BLaER1 (cell line): ENCODE measurements around the gene SCMH1.

Experiments
- H3K27ac ChIP-seq: shearing (Covaris generic); formaldehyde crosslinking; 2 replicates; pipeline ENCODE4 v1.8.1; 2022
- H3K27me3 ChIP-seq: shearing (Covaris generic); formaldehyde crosslinking; 2 replicates; pipeline ENCODE4 v1.8.1; 2022
- H3K36me3 ChIP-seq: shearing (Covaris generic); formaldehyde crosslinking; 2 replicates; pipeline ENCODE4 v1.8.1; 2022
- H3K4me1 ChIP-seq: shearing (Covaris generic); formaldehyde crosslinking; 2 replicates; pipeline ENCODE4 v1.8.1; 2022
- H3K4me2 ChIP-seq: shearing (Covaris generic); formaldehyde crosslinking; 2 replicates; pipeline ENCODE4 v1.8.1; 2022
- H3K4me3 ChIP-seq: shearing (Covaris generic); formaldehyde crosslinking; 2 replicates; pipeline ENCODE4 v1.8.1; 2022
- H3K9ac ChIP-seq: shearing (Covaris generic); formaldehyde crosslinking; 2 replicates; pipeline ENCODE4 v1.8.1; 2022
- H3K9me3 ChIP-seq: shearing (Covaris generic); formaldehyde crosslinking; 2 replicates; pipeline ENCODE4 v1.8.1; 2022
- H4K20me1 ChIP-seq: shearing (Covaris generic); formaldehyde crosslinking; 2 replicates; pipeline ENCODE4 v1.8.1; 2022
- Cebpa-rat ChIP-seq: shearing (Covaris generic); IDR thresholded peaks from 2 replicates; pipeline ENCODE4 v1.8.1; 2022

The SCMH1 gene

DNA sequence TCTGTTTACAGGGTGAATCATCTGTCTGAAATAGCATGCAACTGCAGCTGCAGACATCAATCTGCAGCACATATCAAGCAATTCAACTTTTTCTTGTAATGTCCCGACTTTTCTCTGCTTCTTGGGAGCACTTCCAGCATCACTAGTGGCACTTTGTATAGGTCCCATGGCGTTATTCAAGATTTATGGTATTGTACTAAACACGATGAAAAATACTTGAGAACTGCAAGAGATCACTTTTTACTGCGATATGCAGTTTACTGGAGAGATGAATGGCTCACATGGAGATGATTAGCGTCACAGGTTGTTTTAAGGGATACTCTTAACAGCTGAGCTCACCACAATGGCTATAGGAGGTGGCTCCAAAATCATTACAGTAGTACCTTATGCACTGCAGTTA lies 7.2 kb upstream of the SCMH1 start:
- Histone ChIP-seq H3K27me3 (no peaks in the 10 kb centered on the region), H3K27ac (no peak overlapping the region), H3K9ac (no peak overlapping the region), H3K36me3 (no peaks in the 10 kb centered on the region), H3K9me3 (peaks cover 31% of the 10 kb centered on the region), H3K4me3 (no peak overlapping the region), H3K4me1 (peaks cover 38% of the 10 kb centered on the region), H4K20me1 (no peaks in the 10 kb centered on the region), H3K4me2 (peak overlapping the region; percentile 41; the same call in 1 of the 2 replicates)
- TF ChIP-seq Cebpa-rat: no peak

DNA sequence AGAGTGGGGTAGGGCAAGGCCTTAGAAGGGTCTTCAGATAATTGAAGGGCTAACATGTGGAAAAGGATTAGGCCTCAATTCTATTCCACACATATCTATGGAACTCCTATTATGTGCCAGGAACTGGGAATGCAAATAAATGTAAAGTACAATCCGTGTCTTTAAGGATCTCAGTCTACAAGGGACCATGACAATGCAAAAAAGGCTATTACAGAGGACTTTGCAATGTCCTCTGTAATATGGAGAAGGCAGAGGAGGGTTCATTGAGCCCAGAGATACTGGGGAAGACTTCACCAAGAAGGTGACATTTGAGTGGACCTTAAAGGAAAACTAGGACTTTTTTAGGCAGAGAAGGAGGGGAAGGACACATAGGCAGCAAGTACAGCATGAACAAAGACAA lies 4.5 kb upstream of the SCMH1 start:
- H3K4me1 ChIP-seq: peaks cover 58% of the 10 kb centered on the region
- H3K36me3 ChIP-seq: no peaks in the 10 kb centered on the region
- H3K4me2 ChIP-seq: peak overlapping the region; percentile 86
- no peaks in the 10 kb centered on the region for H4K20me1 ChIP-seq
- no peak overlapping the region for H3K27ac ChIP-seq
- H3K9me3 ChIP-seq: peaks cover 5% of the 10 kb centered on the region
- H3K27me3 ChIP-seq: no peaks in the 10 kb centered on the region
- no peak overlapping the region for H3K9ac ChIP-seq
- no peak for TF ChIP-seq Cebpa-rat
- H3K4me3 ChIP-seq: no peak overlapping the region

DNA sequence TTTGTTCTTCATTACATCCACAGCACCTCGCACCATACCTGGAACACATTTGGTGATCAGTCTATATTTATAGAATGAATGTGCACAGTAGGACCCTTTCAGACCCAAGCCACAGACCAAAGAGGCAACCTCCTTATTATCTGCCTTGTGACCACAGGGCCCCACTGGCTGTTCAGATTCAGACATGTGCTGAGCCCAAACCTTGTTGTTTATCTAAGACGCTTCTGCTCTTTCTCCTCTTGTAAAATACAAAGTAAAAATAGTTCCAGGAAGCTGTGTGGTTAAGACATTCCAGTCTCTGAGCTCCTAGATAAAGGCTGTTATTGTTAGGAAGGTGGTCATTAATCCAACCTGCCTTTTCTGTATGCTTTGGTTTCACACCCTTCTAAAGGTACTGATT lies 3.6 kb upstream of the SCMH1 start:
- Histone ChIP-seq H3K9ac (peak overlapping the region; percentile 47), H3K4me1 (peaks cover 58% of the 10 kb centered on the region), H3K9me3 (no peaks in the 10 kb centered on the region), H3K4me3 (peak overlapping the region; percentile 25; the same call in 1 of the 2 replicates), H3K4me2 (peak overlapping the region; percentile 86), H3K27ac (peak overlapping the region; percentile 55), H3K36me3 (no peaks in the 10 kb centered on the region), H4K20me1 (no peaks in the 10 kb centered on the region), H3K27me3 (no peaks in the 10 kb centered on the region)
- TF ChIP-seq Cebpa-rat: no peak

DNA sequence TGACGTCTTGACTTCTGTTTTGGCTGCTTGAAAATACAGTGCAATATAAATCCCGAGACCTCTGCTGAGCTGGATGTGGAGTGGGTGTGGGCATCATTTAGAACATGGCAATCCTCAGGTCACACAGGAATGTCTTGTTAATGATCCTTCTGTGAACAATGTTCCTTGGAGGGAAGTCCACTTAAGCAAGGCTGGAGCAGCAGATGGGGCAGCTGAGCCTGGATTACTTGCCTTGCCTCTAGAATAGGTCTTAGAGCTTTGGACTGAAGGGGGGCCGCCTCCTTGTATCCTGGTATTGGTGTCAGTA lies 926 bp upstream of the SCMH1 start:
- Histone ChIP-seq H3K4me2 (peak overlapping the region; percentile 86), H3K4me1 (peaks cover 72% of the 10 kb centered on the region), H3K4me3 (peak overlapping the region; percentile 87), H4K20me1 (peaks cover 22% of the 10 kb centered on the region), H3K27ac (peak overlapping the region; percentile 98), H3K36me3 (no peaks in the 10 kb centered on the region), H3K9me3 (no peaks in the 10 kb centered on the region), H3K9ac (peak overlapping the region; percentile 93), H3K27me3 (no peaks in the 10 kb centered on the region)
- no peak for TF ChIP-seq Cebpa-rat

DNA sequence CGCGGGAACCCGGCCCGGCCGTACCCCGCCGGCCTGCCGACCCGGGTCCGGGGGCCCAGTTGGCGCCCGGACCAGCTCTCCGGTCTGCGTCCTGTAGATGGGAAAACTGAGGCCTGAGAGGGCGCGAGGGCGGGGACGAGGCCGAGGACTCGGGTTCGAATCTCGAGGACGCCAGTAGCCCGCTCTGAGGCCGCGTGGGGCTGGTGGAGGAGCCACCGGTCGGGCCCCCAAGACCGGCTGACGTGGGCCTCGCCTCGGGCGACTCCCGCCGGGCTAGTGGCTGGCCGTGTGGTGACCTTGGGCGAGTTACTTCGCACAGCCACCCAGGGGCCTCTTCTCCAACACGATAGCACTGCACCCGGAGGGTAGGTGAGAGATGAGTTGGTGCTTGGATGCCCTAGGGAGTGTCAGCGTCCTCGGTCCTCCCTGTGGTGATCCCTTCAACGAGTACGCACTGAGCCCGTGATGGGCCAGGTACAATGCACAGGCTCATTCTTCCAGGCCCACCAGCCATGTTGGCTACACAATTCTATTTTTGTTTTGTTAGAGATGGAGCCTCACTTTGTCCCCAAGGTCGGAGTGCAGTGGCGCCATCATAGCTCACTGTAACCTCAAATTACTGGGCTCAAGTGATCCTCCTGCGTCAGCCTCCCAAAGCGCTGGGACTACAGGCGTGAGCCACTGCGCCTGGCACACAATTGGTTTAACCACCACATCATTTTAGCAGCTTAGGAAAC lies 404 bp upstream of the SCMH1 start:
- no peaks in the 10 kb centered on the region for H3K9me3 ChIP-seq
- no peak for TF ChIP-seq Cebpa-rat
- H3K27me3 ChIP-seq: no peaks in the 10 kb centered on the region
- peak overlapping the region; percentile 87 for H3K4me3 ChIP-seq
- H3K36me3 ChIP-seq: peaks cover 2% of the 10 kb centered on the region; the same call in 1 of the 2 replicates
- H3K4me1 ChIP-seq: peaks cover 77% of the 10 kb centered on the region
- peak overlapping the region; percentile 98 for H3K27ac ChIP-seq
- peak overlapping the region; percentile 93 for H3K9ac ChIP-seq
- peaks cover 27% of the 10 kb centered on the region for H4K20me1 ChIP-seq
- peak overlapping the region; percentile 86 for H3K4me2 ChIP-seq

DNA sequence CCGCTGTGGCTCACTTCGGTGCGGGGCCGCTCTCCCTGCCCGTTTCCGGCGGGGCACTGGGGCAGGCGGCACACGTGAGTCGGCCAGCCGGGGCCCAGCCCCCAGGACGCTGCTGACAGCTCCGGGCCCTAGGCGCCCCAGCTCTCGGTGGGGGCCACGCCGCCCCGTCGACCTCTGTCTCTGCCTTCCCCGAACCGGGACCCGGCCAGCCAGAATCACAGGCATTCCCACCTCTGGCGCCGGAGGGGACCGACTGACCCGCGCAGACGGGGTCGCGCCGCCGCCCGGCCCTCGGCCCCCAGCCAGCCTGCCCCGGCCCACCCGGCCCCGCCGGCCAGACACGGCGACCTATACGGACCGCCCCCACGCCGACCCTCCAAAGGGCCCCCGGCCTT lies 755 bp downstream of the SCMH1 start:
- Histone ChIP-seq H3K9me3 (no peaks in the 10 kb centered on the region), H3K4me1 (peaks cover 78% of the 10 kb centered on the region), H4K20me1 (peaks cover 39% of the 10 kb centered on the region), H3K9ac (peak overlapping the region; percentile 97), H3K4me2 (peak overlapping the region; percentile 80), H3K4me3 (peak overlapping the region; percentile 87), H3K27me3 (no peaks in the 10 kb centered on the region), H3K27ac (peak overlapping the region; percentile 98), H3K36me3 (peaks cover 10% of the 10 kb centered on the region)
- TF ChIP-seq Cebpa-rat: no peak

DNA sequence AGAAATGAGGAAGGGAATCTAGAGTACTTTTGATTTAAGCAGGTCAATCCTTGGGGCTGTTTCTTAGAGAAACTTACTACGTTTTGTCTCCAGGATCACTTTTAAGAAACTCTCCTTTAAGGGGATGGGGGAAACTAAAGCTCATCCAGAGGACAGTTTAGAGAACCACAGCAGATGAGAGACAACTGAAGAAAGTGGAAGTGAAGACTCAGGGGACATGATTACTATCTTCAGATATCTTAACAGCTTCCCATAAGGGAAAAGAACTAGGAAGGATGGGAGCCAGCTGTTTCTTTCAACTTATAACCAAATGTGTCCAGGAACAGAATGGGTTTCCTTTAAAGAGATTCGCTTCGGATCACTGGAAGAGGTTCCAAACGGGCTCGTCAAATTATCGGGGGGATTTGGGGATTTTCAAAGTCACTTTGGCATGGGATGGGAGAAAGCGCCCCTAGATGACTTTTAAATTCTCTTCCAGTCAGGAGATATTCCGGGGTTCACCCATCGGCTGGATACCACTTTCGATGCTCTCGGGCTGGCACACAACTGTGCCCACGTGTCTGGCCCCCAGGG lies 1.2 kb downstream of the SCMH1 start:
- Histone ChIP-seq H3K27ac (peak overlapping the region; percentile 98), H4K20me1 (peaks cover 44% of the 10 kb centered on the region), H3K36me3 (peaks cover 13% of the 10 kb centered on the region), H3K9ac (peak overlapping the region; percentile 97), H3K4me2 (peak overlapping the region; percentile 80), H3K4me1 (peaks cover 78% of the 10 kb centered on the region), H3K4me3 (peak overlapping the region; percentile 87), H3K27me3 (no peaks in the 10 kb centered on the region), H3K9me3 (no peaks in the 10 kb centered on the region)
- no peak for TF ChIP-seq Cebpa-rat

DNA sequence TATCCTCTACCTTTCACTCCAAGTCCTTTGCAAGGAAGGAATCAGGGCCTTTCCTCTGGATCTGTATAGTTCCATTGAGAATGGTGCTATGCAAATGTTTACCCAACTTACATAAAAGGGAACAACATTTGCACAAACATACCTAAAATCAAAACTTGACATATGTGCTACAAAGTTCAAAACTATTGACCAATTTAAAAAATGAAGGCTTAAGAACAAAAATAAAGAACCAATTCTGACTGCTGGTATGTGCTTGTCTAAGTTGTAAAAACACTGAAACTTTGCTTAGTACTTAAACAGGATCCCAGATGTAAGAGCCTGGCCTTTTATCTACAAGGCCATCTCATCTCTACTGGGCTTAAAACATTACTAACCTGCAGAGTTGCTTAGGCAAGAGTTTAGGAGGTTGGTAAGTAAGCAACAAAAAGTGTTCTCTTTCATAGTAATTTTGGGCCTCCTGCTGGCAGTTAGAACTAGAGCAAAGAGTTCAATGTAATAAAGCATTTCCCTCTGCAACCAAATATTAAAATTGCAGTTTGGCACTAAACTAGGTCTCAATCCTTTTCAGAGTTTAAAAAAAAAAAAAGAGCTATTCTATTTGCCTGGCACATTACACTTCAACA lies 2.0 kb downstream of the SCMH1 start:
- no peak for TF ChIP-seq Cebpa-rat
- Histone ChIP-seq H3K4me1 (peaks cover 70% of the 10 kb centered on the region), H3K4me2 (peak overlapping the region; percentile 80), H3K27me3 (no peaks in the 10 kb centered on the region), H4K20me1 (peaks cover 51% of the 10 kb centered on the region), H3K4me3 (peak overlapping the region; percentile 87), H3K9me3 (no peaks in the 10 kb centered on the region), H3K9ac (peak overlapping the region; percentile 68; the same call in 1 of the 2 replicates), H3K36me3 (peaks cover 15% of the 10 kb centered on the region), H3K27ac (peak overlapping the region; percentile 98)

DNA sequence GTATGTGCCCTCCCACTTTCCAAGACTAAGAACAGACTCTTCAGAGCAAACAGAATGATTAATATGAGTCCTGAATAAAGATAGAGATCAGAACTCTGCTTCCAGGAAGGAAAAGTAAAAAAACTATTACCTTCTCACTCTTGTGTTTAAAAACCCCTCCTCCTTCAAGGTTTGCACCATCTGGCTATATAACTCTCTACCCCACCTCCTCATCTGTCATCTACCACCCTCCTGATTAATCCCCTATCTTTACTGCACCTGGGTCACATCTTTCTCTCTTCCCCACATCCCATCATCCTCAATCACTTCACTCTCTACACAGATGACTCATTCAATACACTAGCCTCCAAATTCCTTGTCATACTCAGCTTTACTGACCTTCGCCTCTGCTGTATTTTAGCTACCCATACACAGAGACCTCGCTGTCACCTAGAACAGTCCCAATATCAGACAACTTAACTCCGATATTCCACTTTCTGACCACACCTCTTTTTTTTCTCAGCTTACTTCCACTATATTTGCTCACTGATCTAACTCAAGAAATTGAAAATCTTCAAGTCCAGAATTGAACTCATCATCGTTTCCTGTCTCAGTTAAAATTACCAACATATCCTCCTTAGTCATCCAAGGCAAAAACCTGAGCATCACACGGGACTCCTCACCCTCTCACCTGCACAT lies 3.7 kb downstream of the SCMH1 start:
- TF ChIP-seq Cebpa-rat: no peak
- Histone ChIP-seq H3K36me3 (peaks cover 30% of the 10 kb centered on the region), H3K27me3 (no peaks in the 10 kb centered on the region), H3K4me3 (no peak overlapping the region), H3K4me1 (peaks cover 53% of the 10 kb centered on the region), H4K20me1 (peaks cover 68% of the 10 kb centered on the region), H3K27ac (no peak overlapping the region; the same call in 1 of the 2 replicates), H3K9me3 (no peaks in the 10 kb centered on the region), H3K9ac (no peak overlapping the region), H3K4me2 (peak overlapping the region; percentile 80)

DNA sequence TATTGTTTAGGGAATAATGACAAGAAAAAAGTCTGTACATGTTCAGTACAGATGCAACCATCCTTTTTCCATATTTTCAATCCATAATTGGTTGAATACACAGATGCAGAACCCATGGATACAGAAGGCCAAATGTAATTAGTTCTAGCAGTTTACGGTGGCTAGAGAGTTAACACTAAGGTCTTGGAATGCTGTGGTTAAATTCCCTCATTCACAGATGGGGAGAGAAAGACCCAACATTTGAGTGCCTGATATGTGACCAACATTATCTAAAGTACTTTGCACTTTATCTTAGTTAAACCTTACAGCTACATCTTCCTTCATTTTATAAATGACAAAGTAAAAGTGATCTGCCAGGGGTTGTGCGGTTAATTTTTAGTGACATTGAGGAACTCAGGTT lies 5.3 kb downstream of the SCMH1 start:
- Histone ChIP-seq H3K27me3 (no peaks in the 10 kb centered on the region), H3K9ac (no peak overlapping the region), H3K36me3 (peaks cover 30% of the 10 kb centered on the region), H3K4me2 (no peak overlapping the region), H3K9me3 (no peaks in the 10 kb centered on the region), H3K27ac (no peak overlapping the region), H3K4me1 (peaks cover 43% of the 10 kb centered on the region), H3K4me3 (no peak overlapping the region), H4K20me1 (peaks cover 84% of the 10 kb centered on the region)
- no peak for TF ChIP-seq Cebpa-rat
